DMS153 (cell line): Measurements from ENCODE around the gene AKAP17A.
"Not testable (repeated sequence)": the region's sequence is repeated elsewhere in the genome, so short reads cannot be mapped to it uniquely, and the experiment has no call there.

Experiments used
- DNase-seq: peaks from one replicate; lab custom pipeline; 2025; lab: John Stamatoyannopoulos, UW

The AKAP17A gene

DNA sequence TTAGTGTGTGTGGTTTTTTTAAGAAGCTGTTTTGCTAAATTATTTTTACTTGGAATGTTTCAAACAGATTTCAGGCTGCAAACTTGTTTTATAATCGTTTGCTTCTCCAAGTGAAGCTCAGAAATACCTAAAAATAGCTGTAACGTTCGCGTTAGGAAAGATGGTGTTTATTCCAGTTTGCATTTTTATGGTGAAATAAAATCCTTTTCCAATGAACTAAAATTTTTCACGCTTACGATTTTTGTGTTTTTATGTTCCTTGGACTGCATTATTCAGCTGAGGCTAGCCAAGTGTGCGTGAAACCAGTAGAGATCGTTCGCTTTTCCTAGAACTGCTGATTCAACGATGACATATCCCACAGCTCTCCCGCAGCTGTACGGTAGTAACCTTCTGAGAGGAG, 10.9 kb downstream of the AKAP17A start:
- no peak for DNase-seq

DNA sequence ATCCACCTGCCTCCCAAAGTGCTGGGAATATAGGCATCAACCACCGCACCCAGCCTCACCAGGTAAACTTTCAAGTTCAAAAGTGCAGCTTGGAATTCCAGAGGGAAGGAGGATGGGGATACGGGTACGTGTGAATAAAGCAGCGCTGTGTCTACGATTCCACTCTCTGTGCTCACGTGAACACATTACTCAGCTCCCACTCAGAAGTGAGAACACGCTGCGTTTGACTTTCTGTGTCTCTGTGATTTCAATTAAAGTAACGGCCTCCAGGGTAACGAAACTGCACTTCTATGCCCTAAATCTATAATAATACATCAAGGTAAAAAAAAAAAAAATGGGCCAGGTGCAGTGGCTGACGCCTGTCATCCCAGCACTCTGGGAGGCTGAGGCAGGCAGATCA, 15.1 kb downstream of the AKAP17A start:
- DNase-seq: no peak

DNA sequence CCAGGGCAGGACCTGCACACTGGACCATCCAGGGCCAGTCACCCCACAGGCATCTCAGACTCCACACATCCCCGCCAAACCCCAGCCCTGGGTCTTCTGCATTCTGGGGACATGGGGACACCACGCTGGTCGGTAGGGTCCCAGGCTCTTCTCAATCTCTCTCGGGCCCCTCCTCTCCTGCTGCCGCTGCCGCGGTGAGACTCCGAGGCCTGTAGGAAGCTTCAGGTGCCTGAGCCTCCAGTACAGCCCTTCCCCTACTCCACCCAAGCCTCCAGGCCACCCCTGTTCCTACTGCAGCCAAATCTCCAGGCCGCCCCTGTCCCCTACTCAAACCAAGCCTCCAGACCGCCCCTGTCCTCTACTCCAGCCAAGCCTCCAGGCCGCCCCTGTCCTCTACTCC, 17.9 kb downstream of the AKAP17A start:
- no peak for DNase-seq

DNA sequence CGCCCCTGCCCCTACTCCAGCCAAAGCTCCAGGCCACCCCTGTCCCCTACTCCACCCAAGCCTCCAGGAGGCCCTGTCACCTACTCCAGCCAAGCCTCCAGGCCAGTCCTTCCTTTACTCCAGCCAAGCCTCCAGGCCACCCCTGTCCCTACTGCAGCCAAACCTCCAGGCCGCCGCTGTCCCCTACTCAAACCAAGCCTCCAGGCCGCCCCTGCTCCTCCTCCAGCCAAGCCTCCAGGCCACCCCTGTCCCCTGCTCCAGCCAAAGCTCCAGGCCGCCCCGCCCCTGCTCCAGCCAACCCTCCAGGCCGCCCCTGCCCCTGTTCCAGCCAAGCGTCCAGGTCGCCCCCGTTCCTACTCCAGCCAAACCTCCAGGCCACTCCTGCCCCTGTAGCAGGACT, 18.4 kb downstream of the AKAP17A start:
- DNase-seq: no peak

DNA sequence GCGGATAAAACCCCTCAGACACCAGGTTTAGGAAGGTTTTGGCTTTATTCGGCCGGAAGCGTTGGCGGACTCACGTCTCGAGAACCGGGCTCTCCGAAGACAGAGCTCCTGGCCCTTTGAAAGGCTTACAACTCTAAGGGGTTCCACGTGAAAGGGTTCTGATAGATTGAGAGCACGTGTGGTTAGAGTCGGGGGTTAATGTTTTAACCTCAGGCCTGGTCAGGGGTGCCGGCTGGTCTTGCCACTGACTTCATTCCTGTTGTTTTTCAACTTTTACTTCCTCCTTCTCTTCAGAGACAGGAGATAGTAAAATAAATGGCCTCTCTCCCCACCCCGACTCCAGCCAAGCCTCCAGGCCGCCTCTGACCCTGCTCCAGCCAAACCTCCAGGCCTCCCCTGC, 18.8 kb downstream of the AKAP17A start:
- DNase-seq: no peak

DNA sequence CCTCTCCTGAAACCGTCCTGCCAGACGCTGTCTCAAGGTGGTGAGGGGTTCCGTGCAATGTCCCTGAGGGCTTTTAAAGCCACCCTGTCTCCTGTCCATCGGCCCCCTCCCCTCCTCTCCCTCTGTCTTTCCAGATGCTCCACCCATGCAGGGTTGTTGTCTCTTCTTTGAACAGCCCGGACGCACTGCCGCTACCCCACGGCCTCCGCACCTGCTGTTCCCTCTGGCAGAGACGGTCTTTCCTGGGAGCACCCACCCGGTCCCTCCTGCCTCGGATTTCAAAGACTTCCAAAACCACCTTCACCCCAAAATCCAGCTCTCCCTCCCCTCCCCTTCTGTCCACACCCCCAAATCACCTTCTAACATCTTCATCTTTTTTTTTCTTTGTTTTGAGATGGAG, 19.3 kb downstream of the AKAP17A start:
- no peak for DNase-seq

DNA sequence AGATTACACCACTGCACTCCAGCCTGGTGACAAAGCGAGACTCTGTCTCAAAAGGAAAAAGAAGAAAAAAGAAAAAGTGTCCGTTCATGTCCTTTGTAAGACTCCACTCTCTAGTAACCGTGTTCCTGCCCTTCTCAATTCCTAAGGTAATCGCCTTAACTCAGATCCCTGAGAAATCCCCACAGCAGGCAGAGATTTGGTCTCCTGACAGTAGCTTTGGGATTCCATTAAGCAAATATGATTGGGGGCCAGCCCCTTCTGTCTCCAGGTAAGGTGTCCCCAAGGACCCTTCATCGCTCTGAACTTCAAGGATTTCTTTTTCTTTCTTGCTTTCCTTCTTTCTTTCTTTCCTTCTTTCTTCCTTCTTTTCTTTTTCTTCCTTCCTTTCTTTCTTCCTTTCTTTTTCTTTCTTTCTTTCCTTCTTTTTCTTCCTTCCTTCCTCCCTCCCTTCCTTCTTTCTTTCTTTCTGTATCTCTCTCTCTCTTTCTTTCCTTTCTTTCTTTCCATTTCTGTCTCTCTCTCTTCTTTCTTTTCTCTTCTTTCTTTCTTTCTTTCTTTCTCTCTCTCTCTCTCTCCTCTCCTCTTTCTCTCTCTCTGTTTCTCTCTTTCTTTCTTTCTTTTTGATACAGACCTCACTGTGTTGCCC, 21.4 kb downstream of the AKAP17A start:
- DNase-seq: no peak

DNA sequence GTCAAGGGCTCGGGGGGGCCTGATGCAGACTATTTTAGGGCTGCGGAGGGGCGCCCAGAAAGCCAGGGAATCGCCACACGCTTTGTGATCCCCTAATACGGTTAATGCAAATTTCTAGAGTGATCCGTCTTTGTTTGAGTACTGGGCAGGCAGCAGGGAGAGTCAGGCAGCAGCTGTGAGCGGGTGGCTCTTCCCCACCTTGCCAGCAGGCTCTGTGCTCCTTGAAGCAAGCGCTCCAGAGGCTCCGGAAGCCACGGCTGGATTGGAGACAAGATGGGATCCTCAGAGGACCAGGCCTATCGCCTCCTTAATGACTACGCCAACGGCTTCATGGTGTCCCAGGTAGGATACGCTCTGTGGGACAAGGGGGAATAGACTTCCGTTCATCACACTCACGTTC, 23.5 kb downstream of the AKAP17A start, which contains the start of gene ASMT:
TSS of gene ASMT (plus strand) at position 133 of the 400 bp plus-strand sequence. CDS start at position 274, 141 bp downstream.
- no peak for DNase-seq

DNA sequence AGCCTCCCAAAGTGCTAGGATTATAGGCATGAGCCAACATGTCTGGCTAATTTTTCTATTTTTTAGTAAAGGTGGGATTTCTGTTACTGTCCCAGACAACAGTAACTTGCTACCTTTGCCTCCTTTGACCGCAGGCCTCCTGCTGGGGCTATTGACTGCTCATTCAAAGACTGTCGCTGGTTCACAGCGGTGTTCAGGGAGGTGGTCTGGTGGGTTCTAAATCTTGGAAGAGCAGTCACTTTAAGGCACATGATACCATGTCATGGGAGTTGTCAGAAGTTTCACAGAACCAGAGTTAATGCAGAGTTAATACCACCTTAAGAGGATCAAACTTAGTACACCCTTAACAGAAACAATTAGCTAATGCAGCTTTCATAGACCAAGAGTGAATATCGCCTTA, 27.3 kb downstream of the AKAP17A start:
- DNase-seq: no peak

DNA sequence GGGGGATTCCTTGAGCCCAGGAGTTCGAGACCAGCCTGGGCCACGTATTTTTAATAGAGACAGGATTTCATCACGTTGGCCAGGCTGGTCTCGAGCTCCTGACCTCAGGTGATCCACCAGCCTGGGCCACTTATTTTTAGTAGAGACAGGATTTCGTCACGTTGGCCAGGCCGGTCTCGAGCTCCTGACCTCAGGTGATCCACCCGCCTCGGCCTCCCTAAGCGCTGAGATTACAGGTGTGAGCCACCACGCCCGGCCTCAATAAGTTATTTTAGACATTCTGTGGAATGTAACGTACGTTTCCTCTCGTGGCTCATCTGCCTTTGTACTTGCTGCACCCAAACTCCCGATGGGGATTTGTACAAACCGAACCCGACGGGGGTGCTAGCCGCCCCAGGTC, 32.3 kb downstream of the AKAP17A start:
- DNase-seq: no peak

DNA sequence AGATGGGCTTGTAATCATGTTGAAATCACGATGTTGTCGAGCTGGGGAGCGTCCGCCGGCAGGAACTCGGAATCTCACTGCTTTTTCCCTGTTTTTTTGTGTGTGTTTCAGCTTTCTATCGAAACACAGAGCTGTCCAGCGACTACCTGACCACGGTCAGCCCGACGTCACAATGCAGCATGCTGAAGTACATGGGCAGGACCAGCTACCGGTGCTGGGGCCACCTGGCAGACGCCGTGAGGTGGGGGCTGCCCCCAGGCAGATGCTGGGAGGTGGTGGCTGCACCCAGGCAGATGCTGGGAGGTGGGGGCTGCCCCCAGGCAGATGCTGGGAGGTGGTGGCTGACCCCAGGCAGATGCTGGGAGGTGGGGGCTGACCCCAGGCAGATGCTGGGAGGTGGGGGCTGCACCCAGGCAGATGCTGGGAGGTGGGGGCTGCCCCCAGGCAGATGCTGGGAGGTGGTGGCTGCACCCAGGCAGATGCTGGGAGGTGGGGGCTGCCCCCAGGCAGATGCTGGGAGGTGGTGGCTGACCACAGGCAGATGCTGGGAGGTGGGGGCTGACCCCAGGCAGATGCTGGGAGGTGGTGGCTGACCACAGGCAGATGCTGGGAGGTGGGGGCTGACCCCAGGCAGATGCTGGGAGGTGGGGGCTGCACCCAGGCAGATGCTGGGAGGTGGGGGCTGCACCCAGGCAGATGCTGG, 32.9 kb downstream of the AKAP17A start:
- not testable (repeated sequence) for DNase-seq

DNA sequence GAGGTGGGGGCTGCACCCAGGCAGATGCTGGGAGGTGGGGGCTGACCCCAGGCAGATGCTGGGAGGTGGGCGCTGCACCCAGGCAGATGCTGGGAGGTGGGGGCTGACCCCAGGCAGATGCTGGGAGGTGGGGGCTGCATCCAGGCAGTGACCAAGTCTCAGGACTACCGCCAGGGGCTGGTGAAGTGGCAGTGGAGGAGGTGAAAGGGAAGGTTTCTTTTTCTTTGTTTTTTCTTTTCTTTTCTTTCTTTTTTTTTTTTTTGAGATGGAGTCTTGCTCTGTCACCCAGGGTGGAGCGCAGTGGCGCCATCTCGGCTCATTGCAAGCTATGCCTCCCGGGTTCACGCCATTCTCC, 33.4 kb downstream of the AKAP17A start:
- not testable (repeated sequence) for DNase-seq

DNA sequence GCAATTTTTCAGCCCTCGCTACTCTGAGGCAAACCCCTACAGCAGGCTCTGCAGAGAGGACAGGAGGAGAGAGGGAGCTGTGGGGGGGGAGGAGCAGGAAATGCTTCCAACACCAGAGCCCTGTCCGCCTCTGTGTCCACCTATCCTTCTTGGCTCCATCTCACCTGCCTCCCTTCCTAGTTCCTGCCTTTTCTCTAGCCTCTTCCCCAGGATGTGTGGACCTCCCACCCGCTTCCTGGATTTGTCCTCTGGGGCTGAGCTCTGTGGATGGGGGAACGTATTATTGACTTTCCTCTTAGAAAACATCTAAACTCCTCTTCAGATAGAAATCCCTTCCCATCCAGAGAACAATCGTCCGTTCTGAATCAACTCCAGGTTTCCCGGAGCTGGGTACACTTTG, 37.8 kb downstream of the AKAP17A start:
- DNase-seq: no peak

DNA sequence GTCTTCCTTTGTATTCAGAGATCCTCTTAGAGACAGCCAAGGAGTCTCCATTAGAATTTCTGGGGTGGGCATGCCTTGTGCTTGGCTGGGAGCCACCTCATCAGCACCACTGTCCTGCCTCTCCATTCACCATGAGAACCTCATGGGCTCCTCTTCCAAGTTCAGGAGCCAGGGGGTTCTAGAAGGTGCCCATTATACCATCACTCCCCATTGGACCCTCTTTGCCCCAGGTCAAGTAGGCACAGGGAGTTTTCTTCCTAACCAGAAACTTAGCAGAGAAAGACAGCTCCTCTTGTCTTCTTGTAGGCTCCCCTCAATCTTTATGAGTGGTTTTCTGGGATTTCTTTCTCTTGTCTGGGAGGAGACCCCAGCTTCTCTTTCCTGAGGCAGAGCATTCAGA, 54.6 kb downstream of the AKAP17A start:
- DNase-seq: no peak

DNA sequence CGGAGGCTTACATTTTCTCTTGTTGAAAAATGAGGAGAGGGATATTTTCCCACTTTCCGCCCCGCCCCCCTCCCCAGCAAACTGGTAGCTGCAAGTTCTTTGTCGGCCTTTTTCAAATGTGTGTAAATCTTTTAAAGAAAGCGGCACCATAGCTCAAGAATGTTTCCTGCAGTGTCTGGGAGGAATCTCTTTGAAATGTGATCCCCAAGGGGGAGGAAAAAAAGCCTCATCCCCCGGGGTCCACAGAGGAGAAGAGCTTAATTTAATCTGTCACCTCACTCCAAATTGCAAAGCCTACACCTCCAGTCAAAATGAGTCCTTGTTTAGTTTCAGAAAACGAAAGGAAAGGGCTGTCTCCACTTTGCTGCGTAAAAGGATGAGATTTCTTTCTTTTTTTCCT, 58.2 kb downstream of the AKAP17A start:
- DNase-seq: no peak
